Glutamatergic neuron (in vitro differentiated cells): ENCODE measurements around the gene RNF17. TPM values are rescaled to one million over a fixed set of nuclear protein-coding genes. Genes with fewer than 3 reads are reported as not detected.
"Not testable (repeated sequence)": the region's sequence is repeated elsewhere in the genome, so short reads cannot be mapped to it uniquely, and the experiment has no call there.

Experiments
- DNase-seq: peaks from one replicate; pipeline ENCODE4 v3.0.0; 2022
- H3K27ac Mint-ChIP-seq: one replicate; pipeline ENCODE4 v1.8.0; 2020; ENCODE audit warnings: mild to moderate bottlenecking, mixed read lengths, inconsistent platforms; ENCODE audit not compliant: unreplicated experiment
- H3K27me3 Mint-ChIP-seq: one replicate; pipeline ENCODE4 v1.8.0; 2020; ENCODE audit warnings: mild to moderate bottlenecking, moderate library complexity, mixed read lengths, inconsistent platforms; ENCODE audit not compliant: unreplicated experiment
- H3K36me3 Mint-ChIP-seq: one replicate; pipeline ENCODE4 v1.8.0; 2020; ENCODE audit warnings: mild to moderate bottlenecking, mixed read lengths, inconsistent platforms; ENCODE audit not compliant: unreplicated experiment
- H3K4me1 Mint-ChIP-seq: one replicate; pipeline ENCODE4 v1.8.0; 2020; ENCODE audit warnings: mild to moderate bottlenecking, low read depth, mixed read lengths, inconsistent platforms; ENCODE audit not compliant: unreplicated experiment
- H3K4me3 Mint-ChIP-seq: one replicate; pipeline ENCODE4 v1.8.0; 2020; ENCODE audit warnings: mild to moderate bottlenecking, mixed read lengths, inconsistent platforms; ENCODE audit not compliant: unreplicated experiment
- H3K9me3 Mint-ChIP-seq: one replicate; pipeline ENCODE4 v1.8.0; 2020; ENCODE audit warnings: mild to moderate bottlenecking, moderate library complexity, mixed read lengths, inconsistent platforms; ENCODE audit not compliant: unreplicated experiment
- CTCF ChIP-seq: fragments of 200-600 bp; sonication (generic); IDR thresholded peaks from one replicate; pipeline ENCODE4 v1.5.0; 2021; ENCODE audit not compliant: partially characterized antibody, unreplicated experiment
- total RNA-seq: library from RNA; stranded (reverse); fragmentation: NEBNext Ultra II Directional; extraction: Animal tissue kit (Norgen Biotek cat#: 25700); gene quantifications from one replicate; pipeline ENCODE4 v1.2.1, GENCODE V29; 2021; ENCODE audit not compliant: unreplicated experiment

The RNF17 gene
- total RNA-seq, 1 donor from 2014 or later = not detected

DNA sequence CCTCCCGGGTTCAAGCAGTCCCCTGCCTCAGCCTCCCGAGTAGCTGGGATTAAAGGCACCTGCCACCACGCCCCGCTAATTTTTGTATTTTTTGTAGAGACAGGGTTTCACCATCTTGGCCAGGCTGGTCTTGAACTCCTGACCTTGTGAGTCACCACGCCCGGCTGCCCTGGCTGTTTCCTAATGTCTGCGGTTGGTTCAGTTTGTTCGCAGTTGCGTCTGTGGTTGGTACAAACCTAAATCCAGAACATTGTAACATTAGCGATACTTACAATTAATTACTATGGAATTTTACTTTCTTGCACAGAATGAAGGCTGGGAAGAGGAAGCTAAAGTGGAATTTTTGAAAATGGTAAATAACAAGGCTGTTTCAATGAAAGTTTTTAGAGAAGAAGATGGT, 38.1 kb downstream of the RNF17 start:
- no peaks in the 10 kb centered on the region for H3K4me1 Mint-ChIP-seq

DNA sequence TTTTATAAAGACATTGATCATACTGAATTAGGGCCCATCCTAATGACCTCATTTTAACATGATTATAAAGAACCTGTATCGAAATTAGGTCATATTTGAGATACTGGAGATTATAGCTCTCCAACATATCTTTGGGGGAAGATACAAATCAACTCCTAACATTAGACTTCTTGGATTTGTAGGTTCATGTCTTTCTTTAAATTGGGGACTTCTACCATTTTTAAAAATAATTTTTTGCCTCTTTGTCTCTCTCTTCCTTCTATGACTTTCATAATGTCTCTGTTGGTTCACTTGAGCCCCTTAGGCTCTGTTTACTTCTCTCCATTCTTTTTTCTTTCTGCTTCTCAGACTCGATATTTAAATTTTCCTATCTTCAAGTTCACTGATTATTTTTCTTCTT, 57.2 kb downstream of the RNF17 start:
- Mint-ChIP-seq H3K27ac (no peak overlapping the region), H3K36me3 (no peaks in the 10 kb centered on the region), H3K9me3 (no peaks in the 10 kb centered on the region), H3K4me1 (no peaks in the 10 kb centered on the region), H3K27me3 (no peaks in the 10 kb centered on the region), H3K4me3 (no peak overlapping the region)
- no peak for DNase-seq
- TF ChIP-seq CTCF = no peak

More for the DNA sequence above, 38.1 kb downstream of the RNF17 start:
- no peak for TF ChIP-seq CTCF
- Mint-ChIP-seq H3K27me3 (no peaks in the 10 kb centered on the region), H3K36me3 (no peaks in the 10 kb centered on the region), H3K27ac (no peak overlapping the region), H3K4me3 (no peak overlapping the region), H3K9me3 (no peaks in the 10 kb centered on the region)
- DNase-seq = no peak

- DNase-seq = no peak
- H3K9me3 Mint-ChIP-seq = no peaks in the 10 kb centered on the region
- H3K27ac Mint-ChIP-seq = no peak overlapping the region
- H3K36me3 Mint-ChIP-seq = no peaks in the 10 kb centered on the region
- H3K4me1 Mint-ChIP-seq = no peaks in the 10 kb centered on the region
- H3K4me3 Mint-ChIP-seq = no peak overlapping the region
- H3K27me3 Mint-ChIP-seq = no peaks in the 10 kb centered on the region
- no peak for TF ChIP-seq CTCF
Measured at GRCh38 chr13:24822640-24823039, 58.7 kb downstream of the RNF17 start.

- H3K36me3 Mint-ChIP-seq, H3K4me1 Mint-ChIP-seq, H3K4me3 Mint-ChIP-seq, H3K27me3 Mint-ChIP-seq, H3K27ac Mint-ChIP-seq, H3K9me3 Mint-ChIP-seq, DNase-seq: not testable (repeated sequence)
Measured at GRCh38 chr13:24823122-24823710, 59.2 kb downstream of the RNF17 start.

GRCh38 chr13:24827799-24828198, 63.8 kb downstream of the RNF17 start:
- no peak for TF ChIP-seq CTCF
- no peaks in the 10 kb centered on the region for H3K27me3 Mint-ChIP-seq
- no peak overlapping the region for H3K4me3 Mint-ChIP-seq
- DNase-seq = no peak
- no peaks in the 10 kb centered on the region for H3K36me3 Mint-ChIP-seq
- no peaks in the 10 kb centered on the region for H3K4me1 Mint-ChIP-seq
- no peaks in the 10 kb centered on the region for H3K9me3 Mint-ChIP-seq
- H3K27ac Mint-ChIP-seq = no peak overlapping the region
